ENCODE measurements around the gene CAPN10. TPM values are rescaled to one million over a fixed set of nuclear protein-coding genes. Genes with fewer than 3 reads are reported as not detected.

CAPN10 gene
- total RNA-seq, 2 donors from 2014 or later: 50.4 to 73.9 TPM

- H3K4me3 Mint-ChIP-seq: peak overlapping the region; percentile 76
- DNase-seq (ENCODE audit: low spot score): peak; percentile 66
- H3K36me3 Mint-ChIP-seq: no peaks in the 10 kb centered on the region
Measured at GRCh38 chr2:240619506-240620148, 33.1 kb downstream of the CAPN10 start.

GRCh38 chr2:240620149-240620731, 33.7 kb downstream of the CAPN10 start:
- H3K4me1 Mint-ChIP-seq (ENCODE audit: low read depth in 2 of 2): peaks cover 44 to 61% of the 10 kb centered on the region in 2 donors
- peak; percentile 54 for DNase-seq (ENCODE audit: low spot score)
- no peak for ATAC-seq
- no peaks in the 10 kb centered on the region for H3K36me3 Mint-ChIP-seq
- H3K4me3 Mint-ChIP-seq: peak overlapping the region; percentile 80
- H3K9me3 Mint-ChIP-seq: peaks cover 3% of the 10 kb centered on the region
- peak overlapping the region; percentile 95 to 99 for H3K27ac Mint-ChIP-seq
- no peaks in the 10 kb centered on the region for H3K27me3 Mint-ChIP-seq

More at GRCh38 chr2:240619506-240620148, 33.1 kb downstream of the CAPN10 start:
- peaks cover 38 to 58% of the 10 kb centered on the region in 2 donors for H3K4me1 Mint-ChIP-seq (ENCODE audit: low read depth in 2 of 2)
- no peak for ATAC-seq
- H3K27ac Mint-ChIP-seq: peak overlapping the region; percentile 74 to 93
- H3K27me3 Mint-ChIP-seq: no peaks in the 10 kb centered on the region
- H3K9me3 Mint-ChIP-seq: peaks cover 3% of the 10 kb centered on the region

GRCh38 chr2:240620859-240621258, 34.3 kb downstream of the CAPN10 start:
- ATAC-seq (no peak), DNase-seq (ENCODE audit: low spot score) (peak; percentile 61)
- H3K4me3 Mint-ChIP-seq: peak overlapping the region; percentile 80
- peaks cover 3% of the 10 kb centered on the region for H3K9me3 Mint-ChIP-seq
- no peaks in the 10 kb centered on the region for H3K36me3 Mint-ChIP-seq
- no peaks in the 10 kb centered on the region for H3K27me3 Mint-ChIP-seq
- H3K4me1 Mint-ChIP-seq (ENCODE audit: low read depth in 2 of 2): peaks cover 49 to 63% of the 10 kb centered on the region in 2 donors
- H3K27ac Mint-ChIP-seq: peak overlapping the region; percentile 95 to 99

- peak overlapping the region; percentile 95 to 99 for H3K27ac Mint-ChIP-seq
- DNase-seq (ENCODE audit: low spot score) (peak; percentile 45), ATAC-seq (no peak)
- H3K4me3 Mint-ChIP-seq: peak overlapping the region; percentile 80
- H3K27me3 Mint-ChIP-seq: no peaks in the 10 kb centered on the region
- peaks cover 49 to 61% of the 10 kb centered on the region in 2 donors for H3K4me1 Mint-ChIP-seq (ENCODE audit: low read depth in 2 of 2)
- H3K9me3 Mint-ChIP-seq: peaks cover 3% of the 10 kb centered on the region
- H3K36me3 Mint-ChIP-seq: no peaks in the 10 kb centered on the region
Measured at GRCh38 chr2:240622060-240622411, 35.5 kb downstream of the CAPN10 start.

GRCh38 chr2:240622531-240623235, 36.1 kb downstream of the CAPN10 start:
- Mint-ChIP-seq H3K27ac (peak overlapping the region; percentile 95 to 99), H3K9me3 (peaks cover 3% of the 10 kb centered on the region), H3K4me1 (ENCODE audit: low read depth in 2 of 2) (peaks cover 47 to 60% of the 10 kb centered on the region in 2 donors), H3K36me3 (no peaks in the 10 kb centered on the region), H3K4me3 (peak overlapping the region; percentile 80), H3K27me3 (no peaks in the 10 kb centered on the region)
- DNase-seq (ENCODE audit: low spot score) (peak; percentile 68), ATAC-seq (peak in 1 of 2 donors; percentile 56)

- H3K36me3 Mint-ChIP-seq: no peaks in the 10 kb centered on the region
- H3K9me3 Mint-ChIP-seq: no peaks in the 10 kb centered on the region
- H3K27me3 Mint-ChIP-seq: no peaks in the 10 kb centered on the region
- peak overlapping the region; percentile 95 to 99 for H3K27ac Mint-ChIP-seq
- H3K4me1 Mint-ChIP-seq (ENCODE audit: low read depth in 2 of 2): peaks cover 43 to 54% of the 10 kb centered on the region in 2 donors
- DNase-seq (ENCODE audit: low spot score): peak; percentile 59
- ATAC-seq: no peak
- peak overlapping the region; percentile 75 for H3K4me3 Mint-ChIP-seq
Measured at GRCh38 chr2:240623531-240624010, 37.0 kb downstream of the CAPN10 start.

DNA sequence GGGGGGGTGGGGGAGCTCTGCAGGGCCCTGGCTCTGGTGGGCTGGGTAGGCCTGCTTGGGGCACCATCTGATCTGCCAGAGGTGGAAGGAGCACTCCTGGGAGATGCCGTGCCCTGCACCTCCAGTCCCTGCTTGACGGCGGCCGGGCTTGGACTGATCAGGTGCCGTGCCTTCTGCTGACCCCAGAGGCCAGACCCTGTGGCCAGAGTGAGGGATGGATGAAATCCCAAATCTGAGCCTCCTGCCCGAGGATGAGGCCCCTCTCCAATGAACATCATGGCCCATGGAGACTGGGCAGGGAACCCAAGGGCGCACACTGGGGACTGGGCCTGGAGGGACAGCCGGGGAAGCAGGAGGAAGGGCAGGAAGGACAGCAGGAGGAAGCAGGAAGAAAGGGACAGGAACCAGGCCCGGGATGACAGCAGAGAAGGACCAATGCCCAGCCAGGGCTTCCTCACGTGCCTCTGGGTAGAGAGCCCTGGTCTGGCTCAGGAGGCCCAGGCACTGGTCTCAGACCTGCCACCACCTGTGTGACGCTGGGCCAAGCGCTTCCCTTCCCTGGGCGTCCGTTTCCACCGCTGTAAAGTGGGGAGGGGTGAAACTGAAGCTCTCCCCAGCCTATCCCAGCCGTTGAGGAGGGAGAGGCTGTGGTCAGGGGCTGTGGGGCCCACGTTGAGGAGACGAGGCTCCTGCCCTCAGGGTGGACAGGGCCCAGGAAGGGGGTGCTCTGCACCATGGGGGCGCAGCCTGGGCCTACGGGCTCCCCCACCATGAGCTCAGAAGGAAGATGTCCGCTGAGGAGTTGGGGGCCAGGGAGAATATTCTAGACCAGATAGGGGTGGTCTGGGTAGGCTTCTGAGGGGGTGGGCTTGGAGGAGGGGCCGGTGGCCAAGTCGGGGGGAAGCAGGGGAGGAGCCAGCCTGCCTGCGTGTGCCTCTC, 37.7 kb downstream of the CAPN10 start:
- Mint-ChIP-seq H3K4me1 (ENCODE audit: low read depth in 2 of 2) (peaks cover 43 to 47% of the 10 kb centered on the region in 2 donors), H3K4me3 (peak overlapping the region; percentile 62), H3K27me3 (no peaks in the 10 kb centered on the region), H3K36me3 (no peaks in the 10 kb centered on the region), H3K9me3 (no peaks in the 10 kb centered on the region), H3K27ac (peak overlapping the region; percentile 72 to 83)
- ATAC-seq (no peak), DNase-seq (ENCODE audit: low spot score) (peak; percentile 58)

GRCh38 chr2:240624950-240625621, 38.6 kb downstream of the CAPN10 start, which contains the start of gene GPR35:
Gene GPR35, plus strand, starts transcription at chr2:240625480. Its CDS starts 4,473 bp downstream, at chr2:240629953.
- peaks cover 38 to 41% of the 10 kb centered on the region in 2 donors for H3K4me1 Mint-ChIP-seq (ENCODE audit: low read depth in 2 of 2)
- no peaks in the 10 kb centered on the region for H3K36me3 Mint-ChIP-seq
- H3K27me3 Mint-ChIP-seq: no peaks in the 10 kb centered on the region
- H3K4me3 Mint-ChIP-seq: peak within 1 kb of the TSS; percentile 62
- DNase-seq (ENCODE audit: low spot score): peak; percentile 83
- no peaks in the 10 kb centered on the region for H3K9me3 Mint-ChIP-seq
- ATAC-seq: peak; percentile 69 to 79
- H3K27ac Mint-ChIP-seq: peak within 1 kb of the TSS; percentile 72 to 83

GRCh38 chr2:240626531-240627300, 40.2 kb downstream of the CAPN10 start:
- Mint-ChIP-seq H3K27me3 (no peaks in the 10 kb centered on the region), H3K27ac (peak overlapping the region in 1 of 2 donors; percentile 48), H3K4me3 (no peak overlapping the region), H3K9me3 (no peaks in the 10 kb centered on the region), H3K4me1 (ENCODE audit: low read depth in 2 of 2) (peaks cover 26 to 31% of the 10 kb centered on the region in 2 donors), H3K36me3 (no peaks in the 10 kb centered on the region)
- peak; percentile 41 for DNase-seq (ENCODE audit: low spot score)
- no peak for ATAC-seq

GRCh38 chr2:240627736-240628506, 41.4 kb downstream of the CAPN10 start:
- ATAC-seq (no peak), DNase-seq (ENCODE audit: low spot score) (peak; percentile 28)
- peaks cover 1% of the 10 kb centered on the region for H3K36me3 Mint-ChIP-seq
- no peak overlapping the region for H3K4me3 Mint-ChIP-seq
- H3K4me1 Mint-ChIP-seq (ENCODE audit: low read depth in 2 of 2): peaks cover 16 to 23% of the 10 kb centered on the region in 2 donors
- H3K27ac Mint-ChIP-seq: no peak overlapping the region
- H3K27me3 Mint-ChIP-seq: no peaks in the 10 kb centered on the region
- no peaks in the 10 kb centered on the region for H3K9me3 Mint-ChIP-seq

DNA sequence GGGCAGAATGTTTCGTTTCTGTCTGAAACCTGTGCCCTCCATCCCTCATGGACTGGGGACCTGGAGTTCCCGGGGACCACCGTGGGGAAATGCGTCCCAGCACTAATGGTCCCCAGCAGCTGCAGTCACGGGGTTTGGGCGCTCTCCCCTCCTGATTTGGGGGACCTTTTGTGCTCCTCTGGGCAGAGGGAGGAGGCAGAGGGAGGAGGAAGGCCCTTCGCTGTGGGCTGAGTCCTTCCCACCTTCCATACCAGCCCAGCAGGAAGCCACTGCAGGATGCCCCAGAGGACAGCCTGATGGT, 41.9 kb downstream of the CAPN10 start:
- H3K4me3 Mint-ChIP-seq: no peak overlapping the region
- H3K4me1 Mint-ChIP-seq (ENCODE audit: low read depth in 2 of 2): peaks cover 11 to 17% of the 10 kb centered on the region in 2 donors
- ATAC-seq (no peak), DNase-seq (ENCODE audit: low spot score) (peak; percentile 51)
- peaks cover 7% of the 10 kb centered on the region for H3K36me3 Mint-ChIP-seq
- H3K27me3 Mint-ChIP-seq: no peaks in the 10 kb centered on the region
- H3K9me3 Mint-ChIP-seq: peaks cover 3% of the 10 kb centered on the region
- H3K27ac Mint-ChIP-seq: no peak overlapping the region

Measured in natural killer cell treated with Interleukin-12 subunit alpha and Interleukin-12 subunit beta and Interleukin-15 and Interleukin-18, amount 100 ng/mL, for 72 hours (primary cell).